Kidney epithelial cell (primary cell): ENCODE measurements around the gene SRBD1. TPM values are rescaled to one million over a fixed set of nuclear protein-coding genes. Genes with fewer than 3 reads are reported as not detected.

Experiments used
- DNase-seq: peaks from one replicate; pipeline ENCODE4 v3.0.0-alpha.2; 2010; ENCODE audit warnings: low read depth
- H3K27me3 ChIP-seq: 2 replicates; pipeline ENCODE4 v1.6.0; 2011; ENCODE audit warnings: low read length; ENCODE audit not compliant: control insufficient read depth, insufficient read depth
- H3K36me3 ChIP-seq: 2 replicates; pipeline ENCODE4 v1.5.1; 2011; ENCODE audit warnings: low read length; ENCODE audit not compliant: control insufficient read depth, insufficient read depth
- H3K4me3 ChIP-seq: 2 replicates; pipeline ENCODE4 v1.5.1; 2011; ENCODE audit warnings: low read depth, mild to moderate bottlenecking, control low read depth, low read length
- CTCF ChIP-seq: IDR thresholded peaks from 2 replicates; pipeline ENCODE4 v1.5.1; 2011; ENCODE audit warnings: mild to moderate bottlenecking, moderate library complexity, low read length, control low read depth, inconsistent platforms; ENCODE audit not compliant: insufficient read depth, poor library complexity, severe bottlenecking
- total RNA-seq: library from RNA; depleted of rRNA; stranded (reverse); fragments of >200 nt; gene quantifications from 2 replicates; pipeline ENCODE4 v1.2.3, GENCODE V29; 2015

The SRBD1 gene
- total RNA-seq, 1 donor from 2014 or later, result 18.4 TPM

- no peak for TF ChIP-seq CTCF
Observed at GRCh38 chr2:45647986-45648520, 37.0 kb upstream of the SRBD1 start.

GRCh38 chr2:45647356-45647755 lies 36.3 kb upstream of the SRBD1 start:
- TF ChIP-seq CTCF, result no peak
- Histone ChIP-seq H3K27me3 (peaks cover 4% of the 10 kb centered on the region), H3K36me3 (no peaks in the 10 kb centered on the region), H3K4me3 (no peak overlapping the region)
- DNase-seq, result no peak

More at GRCh38 chr2:45647986-45648520, 37.0 kb upstream of the SRBD1 start:
- no peak overlapping the region for H3K4me3 ChIP-seq
- peaks cover 2% of the 10 kb centered on the region for H3K27me3 ChIP-seq
- H3K36me3 ChIP-seq, result no peaks in the 10 kb centered on the region
- no peak for DNase-seq

GRCh38 chr2:45646289-45646688 lies 35.2 kb upstream of the SRBD1 start:
- no peak for DNase-seq
- H3K36me3 ChIP-seq, result no peaks in the 10 kb centered on the region
- TF ChIP-seq CTCF, result no peak
- H3K27me3 ChIP-seq, result peaks cover 7% of the 10 kb centered on the region
- no peak overlapping the region for H3K4me3 ChIP-seq

GRCh38 chr2:45643543-45644542 lies 32.8 kb upstream of the SRBD1 start:
- Histone ChIP-seq H3K27me3 (peaks cover 7% of the 10 kb centered on the region), H3K4me3 (peak overlapping the region; percentile 47), H3K36me3 (no peaks in the 10 kb centered on the region)
- TF ChIP-seq CTCF, result peak; percentile 51
- no peak for DNase-seq

- peak overlapping the region; percentile 47 for H3K4me3 ChIP-seq
- H3K36me3 ChIP-seq, result no peaks in the 10 kb centered on the region
- DNase-seq, result no peak
- no peak for TF ChIP-seq CTCF
- peaks cover 7% of the 10 kb centered on the region for H3K27me3 ChIP-seq
Observed at GRCh38 chr2:45643095-45643494, 32.0 kb upstream of the SRBD1 start.
